ENCODE measurements around the gene PERM1. TPM values are rescaled to one million over a fixed set of nuclear protein-coding genes. Genes with fewer than 3 reads are reported as not detected.

PERM1 gene
- total and polyA plus RNA-seq, 9 of the 15 experiments (the other 6 are each of a cell fraction or from before 2014, with no cell fraction given): not detected

DNA sequence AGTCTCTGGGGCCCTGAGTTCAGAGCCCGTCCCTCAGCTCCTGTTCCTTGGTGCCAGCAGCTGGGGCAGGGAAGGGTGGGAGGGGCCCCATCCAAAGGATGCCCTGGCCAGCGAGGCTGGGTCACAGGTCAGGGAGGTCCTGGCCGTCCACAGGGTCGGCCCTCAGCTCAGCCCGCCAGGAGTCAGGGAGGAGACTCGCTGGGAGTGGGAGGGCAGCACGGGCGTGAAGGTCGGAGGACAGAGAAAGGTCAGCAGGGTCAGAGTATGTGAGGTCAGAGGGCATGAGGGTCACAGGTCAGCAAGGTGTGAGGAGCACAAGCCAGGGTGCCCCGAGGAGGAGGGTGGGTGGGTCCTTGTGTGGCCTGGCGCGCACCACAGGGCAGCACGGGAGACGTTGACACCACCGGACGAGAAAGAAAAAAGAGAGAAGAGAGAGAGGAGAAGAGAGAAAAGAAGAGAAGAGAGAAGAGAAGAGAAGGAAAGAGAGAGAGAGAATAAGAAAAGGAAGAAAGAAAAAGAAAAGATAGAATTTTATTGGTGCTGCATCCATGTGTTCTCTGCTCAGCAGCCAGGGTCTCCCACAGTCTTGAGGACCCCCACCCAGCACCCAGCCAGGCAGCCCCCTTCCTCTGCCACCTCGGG lies 7.1 kb downstream of the PERM1 start:
- no peak for DNase-seq (ENCODE audit: extremely low read depth in 1 of 4, low spot score in 3 of 4)
- Histone ChIP-seq H3K4me1 (replicated peaks in 1 of 2; ENCODE audit: control insufficient read depth in 2 of 2, insufficient read depth in 2 of 2, low read length in 2 of 2) (peaks cover 0 to 79% of the 10 kb centered on the region in 2 experiments; a peak in 3 of 5 replicates), H3K4me2 (ENCODE audit: insufficient read depth, low read length) (no peak overlapping the region), H3K79me2 (ENCODE audit: control insufficient read depth, insufficient read depth, low read length) (no peaks in the 10 kb centered on the region), H4K20me1 (replicated peaks; ENCODE audit: control insufficient read depth, insufficient read depth, low read length) (peaks cover 3% of the 10 kb centered on the region; the same call in 1 of the 2 replicates), H3K36me3 (ENCODE audit: control insufficient read depth, insufficient read depth, low read length) (no peaks in the 10 kb centered on the region), H3K9me1 (ENCODE audit: control insufficient read depth, insufficient read depth, low read length) (no peaks in the 10 kb centered on the region), H3K9ac (ENCODE audit: insufficient read depth in 1 of 2, low read depth in 2 of 2, low read length in 2 of 2) (no peak overlapping the region; a peak in 1 of 4 replicates), H3K9me3 (replicated peaks; ENCODE audit: control insufficient read depth, insufficient read depth, low read depth, low read length) (no peaks in the 10 kb centered on the region), H2AFZ (ENCODE audit: low read depth, low read length) (no peak overlapping the region), H3K27me3 (ENCODE audit: control insufficient read depth in 2 of 2, insufficient read depth in 2 of 2, low read length in 2 of 2) (peaks cover 8 to 55% of the 10 kb centered on the region in 2 experiments; a peak in 4 of 5 replicates), H3K4me3 (no peak overlapping the region), H3K27ac (ENCODE audit: extremely low read depth, low read depth, low read length) (no peak overlapping the region)
- ChIA-PET CTCF (ENCODE audit: low intra/inter-chr PET ratio) (interaction anchor here (1.5 kb wide), 1 partner anchor 105 kb away, joined by 5 read pairs; no protein-coding TSS in a partner anchor), POLR2A (interaction anchor here (1.0 to 2.2 kb wide), 2 partner anchors 8 to 10 kb away, joined by 3 to 10 read pairs; partner anchors contain the start of gene PLEKHN1)
- no peak for FAIRE-seq
- BruUV-seq (replicated peaks): no TSS peak
- in situ Hi-C loops (cut with MboI): no loop called here
- intact Hi-C loops (cut with micrococcal nuclease): no loop called here
- peak; percentile 83 for TF ChIP-seq ESRRA (IDR thresholded peaks at IDR 0.05; ENCODE audit: borderline replicate concordance, low read depth)
- TF ChIP-seq HDAC1 (IDR thresholded peaks at IDR 0.05): peak in 1 of 2 experiments; percentile 16; a peak in 1 of 4 replicates
- TF ChIP-seq, protein P1, sequence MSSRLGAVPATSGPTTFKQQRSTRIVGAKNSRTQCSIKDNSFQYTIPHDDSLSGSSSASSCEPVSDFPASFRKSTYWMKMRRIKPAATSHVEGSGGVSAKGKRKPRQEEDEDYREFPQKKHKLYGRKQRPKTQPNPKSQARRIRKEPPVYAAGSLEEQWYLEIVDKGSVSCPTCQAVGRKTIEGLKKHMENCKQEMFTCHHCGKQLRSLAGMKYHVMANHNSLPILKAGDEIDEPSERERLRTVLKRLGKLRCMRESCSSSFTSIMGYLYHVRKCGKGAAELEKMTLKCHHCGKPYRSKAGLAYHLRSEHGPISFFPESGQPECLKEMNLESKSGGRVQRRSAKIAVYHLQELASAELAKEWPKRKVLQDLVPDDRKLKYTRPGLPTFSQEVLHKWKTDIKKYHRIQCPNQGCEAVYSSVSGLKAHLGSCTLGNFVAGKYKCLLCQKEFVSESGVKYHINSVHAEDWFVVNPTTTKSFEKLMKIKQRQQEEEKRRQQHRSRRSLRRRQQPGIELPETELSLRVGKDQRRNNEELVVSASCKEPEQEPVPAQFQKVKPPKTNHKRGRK (tag; IDR thresholded peaks at IDR 0.05): peak; percentile 64; the same call in 1 of the 2 replicates
- TF ChIP-seq, protein P2, sequence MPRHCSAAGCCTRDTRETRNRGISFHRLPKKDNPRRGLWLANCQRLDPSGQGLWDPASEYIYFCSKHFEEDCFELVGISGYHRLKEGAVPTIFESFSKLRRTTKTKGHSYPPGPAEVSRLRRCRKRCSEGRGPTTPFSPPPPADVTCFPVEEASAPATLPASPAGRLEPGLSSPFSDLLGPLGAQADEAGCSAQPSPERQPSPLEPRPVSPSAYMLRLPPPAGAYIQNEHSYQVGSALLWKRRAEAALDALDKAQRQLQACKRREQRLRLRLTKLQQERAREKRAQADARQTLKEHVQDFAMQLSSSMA (CRISPR knock-in tag; IDR thresholded peaks at IDR 0.05): no peak
- TF ChIP-seq NR2C2 (CRISPR knock-in tag; IDR thresholded peaks at IDR 0.05): peak; percentile 82; the same call in 1 of the 2 replicates
- peak; percentile 90 for TF ChIP-seq NR2C2 (tag; IDR thresholded peaks at IDR 0.05)
- no peak for TF ChIP-seq MIER1 (IDR thresholded peaks at IDR 0.05; ENCODE audit: low read depth)
- TF ChIP-seq NR2C1 (IDR thresholded peaks at IDR 0.05): peak; percentile 95
- TF ChIP-seq NR2C1 (tag; IDR thresholded peaks at IDR 0.05): peak; percentile 95
- no peak for ATAC-seq
- WGBS (ENCODE audit: insufficient coverage, low coverage, missing lambda C conversion rate): 25% methylated on average over 15 of the region's 17 CpGs

All from K562 (cell line).